Stimulated activated CD4-positive, alpha-beta T cell treated with anti-CD3 and anti-CD28 coated beads, TNF-alpha, amount 100 ng/mL, for 1 hour (primary cell): ENCODE results near the gene CARD18.

ENCODE experiments used
- DNase-seq, 3 donors: peaks; one replicate each; pipeline ENCODE4 v3.0.0-alpha.2; 2020; ENCODE audit warnings: low read depth in 3 of 3, low spot score in 1 of 3

CARD18 gene, protein sequence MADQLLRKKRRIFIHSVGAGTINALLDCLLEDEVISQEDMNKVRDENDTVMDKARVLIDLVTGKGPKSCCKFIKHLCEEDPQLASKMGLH

DNA sequence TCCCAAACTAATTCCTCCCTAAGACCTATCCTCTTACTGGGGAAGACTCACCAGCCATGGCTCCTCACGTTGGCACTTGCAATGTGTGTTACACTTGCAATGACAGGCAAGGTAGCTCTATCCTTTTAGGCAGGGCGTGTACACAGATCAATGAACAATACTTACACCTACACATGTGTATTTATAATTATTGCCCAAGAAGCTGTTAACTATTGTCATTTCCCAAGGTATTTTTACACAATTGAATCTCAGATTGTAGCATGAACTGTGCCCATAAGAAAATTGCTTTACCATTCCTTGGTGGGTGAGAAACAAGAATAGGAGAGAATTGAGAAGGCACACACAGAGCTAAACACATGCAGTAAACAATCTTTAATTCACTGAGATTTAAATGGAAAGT lies at the start of gene CARD18:
Gene CARD18, minus strand, starts transcription at position 101 of the 400 bp plus-strand sequence. Its CDS starts 43 bp downstream, at position 58.
- DNase-seq, result no peak

DNA sequence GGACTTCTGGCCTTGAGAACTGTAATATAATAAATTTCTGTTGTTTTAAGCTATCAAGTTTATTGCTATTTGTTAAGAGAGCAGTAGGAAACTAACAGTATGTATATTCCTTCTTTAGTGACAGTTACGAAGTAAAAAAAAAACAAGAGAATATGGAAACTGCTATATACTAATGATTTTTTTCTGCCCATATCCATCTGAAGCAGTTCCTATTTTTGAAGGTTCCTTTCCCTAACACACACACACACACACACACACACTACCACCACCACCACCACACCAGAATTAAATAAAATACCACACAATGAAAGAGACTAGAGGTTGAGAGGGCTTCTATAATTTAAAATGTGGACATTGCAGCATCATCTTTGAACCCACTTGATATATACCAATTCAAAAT lies 44.4 kb upstream of the CARD18 start:
- DNase-seq, result no peak

DNA sequence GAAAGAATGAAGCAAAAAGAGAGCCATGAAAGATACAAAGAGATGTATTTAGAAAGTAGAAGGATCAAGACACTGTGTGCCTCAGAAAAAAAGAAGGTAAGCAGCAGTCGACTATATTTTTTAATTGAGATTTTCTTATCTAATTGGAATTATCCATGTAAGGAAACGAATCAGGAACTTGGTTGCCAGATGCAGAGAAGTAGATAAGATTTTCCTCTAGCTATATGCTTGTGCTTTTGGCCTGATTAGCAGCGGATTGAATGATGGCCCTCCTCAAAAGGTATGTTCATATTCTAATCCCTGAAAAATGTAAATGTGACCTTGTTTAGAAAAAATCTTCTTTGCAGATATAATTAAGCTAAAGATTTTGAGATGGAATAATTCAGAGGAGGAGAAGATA lies 43.9 kb upstream of the CARD18 start:
- no peak for DNase-seq

DNA sequence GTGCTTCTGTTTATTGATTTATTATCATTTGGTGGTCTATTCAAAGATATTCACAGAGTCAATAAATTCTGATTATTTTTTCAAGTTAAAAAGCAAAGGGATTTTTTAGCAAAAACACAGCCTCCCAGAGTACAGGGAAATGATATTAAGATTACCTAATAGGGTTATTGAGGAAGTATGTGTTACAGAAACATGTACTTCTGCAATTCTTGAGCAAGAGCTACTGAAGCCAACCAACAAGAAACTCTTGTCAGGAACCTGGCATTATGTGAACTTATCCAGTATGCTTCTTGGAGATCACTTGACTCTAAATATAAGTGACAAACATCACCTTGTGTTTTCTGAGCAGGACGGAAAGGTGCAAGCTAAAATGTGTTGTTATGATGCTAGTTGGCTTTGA lies 42.0 kb upstream of the CARD18 start:
- DNase-seq, result no peak

DNA sequence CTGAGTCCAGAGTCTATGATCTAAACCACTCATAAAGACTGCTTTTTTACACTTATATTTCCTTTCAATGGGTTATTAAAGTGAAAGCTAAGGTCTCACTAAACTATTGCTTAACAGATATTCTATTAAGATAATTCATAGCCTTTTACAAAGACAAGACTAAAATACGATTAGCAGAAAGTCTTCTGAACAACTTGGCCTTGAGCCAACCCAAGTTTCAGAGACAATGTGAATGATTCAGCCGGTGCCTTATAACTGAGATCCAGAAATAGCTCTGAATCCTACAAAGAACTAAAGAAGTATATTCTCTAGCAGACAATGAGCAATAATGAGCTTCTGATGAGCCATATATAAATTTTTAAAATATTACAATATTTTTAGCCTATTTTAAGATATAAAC lies 41.5 kb upstream of the CARD18 start:
- DNase-seq, result no peak

DNA sequence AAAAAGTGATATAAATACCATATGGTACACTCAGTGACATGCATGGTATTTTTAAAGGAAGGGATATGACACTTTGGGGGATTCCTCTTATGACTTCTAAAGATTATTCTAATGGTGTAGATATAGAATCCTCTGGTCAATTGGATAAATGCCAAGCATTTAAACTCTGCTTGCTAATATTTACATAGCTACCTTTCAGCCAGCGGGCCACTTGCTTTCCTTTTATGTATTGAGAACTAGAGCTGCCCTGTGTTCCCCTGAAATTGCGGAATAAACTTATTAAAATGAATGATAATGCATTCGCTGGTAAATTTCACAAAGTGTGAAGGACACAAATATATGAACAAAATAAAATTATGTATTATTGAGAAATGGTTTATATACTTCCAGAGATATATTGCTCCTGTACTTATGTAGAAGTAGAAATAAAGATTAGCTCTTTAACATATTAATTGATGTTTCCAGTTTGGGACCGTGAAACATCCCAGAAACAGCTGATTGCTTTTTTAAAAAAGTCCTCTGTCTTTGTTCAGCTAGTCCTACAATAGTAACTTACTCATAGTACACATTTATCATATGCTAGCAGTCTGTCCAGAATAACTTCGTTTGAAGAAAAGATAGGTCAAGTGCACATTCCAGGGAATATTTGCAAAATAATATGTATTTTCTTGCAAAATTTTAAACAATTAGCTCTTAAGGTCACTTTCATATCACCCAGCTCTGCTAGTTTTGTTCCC lies 40.1 kb upstream of the CARD18 start:
- no peak for DNase-seq

DNA sequence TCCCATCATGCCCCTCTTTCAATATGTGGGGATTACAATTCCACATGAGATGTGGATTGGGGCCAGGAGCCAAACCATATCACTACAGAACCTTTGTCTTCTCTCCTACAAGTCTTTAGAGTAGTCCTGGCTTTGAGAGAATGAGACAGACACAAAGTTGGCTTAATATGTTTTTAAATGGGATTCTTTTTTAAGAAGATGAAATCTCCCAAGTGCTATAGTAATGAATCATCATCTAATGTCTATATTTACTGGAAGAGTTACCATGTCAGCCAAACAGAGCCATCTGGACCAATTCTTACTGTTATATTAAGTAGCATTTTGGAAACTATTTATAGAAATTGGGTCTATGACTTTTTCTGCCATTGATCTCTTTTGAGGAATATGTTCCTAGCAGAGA lies 38.1 kb upstream of the CARD18 start:
- no peak for DNase-seq

DNA sequence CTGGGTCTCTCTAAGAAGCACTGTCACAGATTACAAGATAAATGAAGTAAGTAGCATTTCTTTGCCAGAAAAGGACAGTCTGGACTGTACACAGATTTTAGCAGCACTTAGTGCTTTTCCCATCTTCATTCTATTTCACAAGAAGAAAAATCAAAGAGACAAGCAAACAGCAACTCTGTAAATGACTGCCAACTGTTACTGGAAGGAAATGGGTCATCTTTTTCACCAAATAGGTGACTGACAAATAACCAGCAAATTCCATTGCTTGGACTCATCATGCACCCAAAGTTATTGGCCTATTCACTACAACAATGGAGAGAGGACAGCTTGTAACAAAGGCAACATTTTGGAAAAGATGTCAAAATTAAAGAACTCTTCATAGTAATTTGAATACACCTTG lies 28.9 kb upstream of the CARD18 start:
- DNase-seq, result no peak

DNA sequence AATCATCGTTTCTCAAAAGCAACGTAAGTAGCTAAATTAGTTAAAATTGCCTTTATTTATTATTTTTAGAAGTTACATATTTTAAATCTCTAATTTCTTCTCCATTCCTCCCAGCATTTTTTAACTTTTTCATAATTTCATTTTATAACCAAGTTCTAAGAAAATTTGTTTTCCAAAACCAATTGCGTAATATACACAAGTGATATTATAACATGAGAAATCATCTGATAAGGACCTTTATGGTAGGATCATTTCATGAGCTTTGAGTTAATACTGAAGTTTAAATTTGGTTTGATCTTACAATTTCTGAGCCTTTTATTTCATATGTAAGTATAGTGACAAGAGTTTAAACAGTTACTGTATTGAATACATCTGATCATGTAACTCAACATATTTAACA lies 27.7 kb upstream of the CARD18 start:
- DNase-seq, result no peak

DNA sequence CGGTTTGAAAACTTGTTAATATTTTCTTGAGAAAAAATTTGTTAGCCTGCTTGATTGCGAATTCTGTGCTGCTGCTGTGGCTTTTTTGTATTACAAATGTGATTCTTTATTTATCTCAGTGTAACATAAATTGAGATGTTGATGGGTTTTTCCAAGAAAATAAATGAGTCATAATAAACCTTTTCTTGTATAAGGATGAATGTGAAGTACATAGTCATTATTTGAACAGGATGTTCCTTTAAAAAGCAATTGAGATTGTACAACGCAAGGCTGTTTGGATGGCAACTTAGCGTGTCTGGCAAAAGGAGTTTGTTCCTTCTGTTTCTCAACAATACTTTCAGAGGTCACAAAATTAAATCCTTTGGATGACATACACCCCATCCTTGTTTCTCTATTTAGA lies 24.6 kb upstream of the CARD18 start:
- DNase-seq, result no peak

DNA sequence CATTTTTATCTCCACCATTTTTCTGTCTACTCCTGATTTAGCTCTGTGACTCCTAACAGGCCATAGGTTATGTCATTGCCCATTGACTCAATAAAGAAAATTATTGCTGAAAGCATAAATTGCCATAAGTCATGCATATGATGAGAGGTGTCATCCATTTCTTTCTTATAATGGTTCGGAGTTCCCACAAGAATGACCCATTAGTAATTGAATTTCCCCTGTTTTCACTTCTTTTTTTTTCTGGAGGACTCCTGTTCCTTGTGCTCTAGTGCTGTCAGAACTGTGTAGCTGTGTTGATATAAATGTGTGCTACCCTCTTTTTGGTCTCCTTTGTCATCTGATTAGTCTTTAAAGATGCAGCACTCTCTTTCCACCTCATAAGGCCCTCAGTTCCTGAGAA lies 22.9 kb upstream of the CARD18 start:
- DNase-seq, result no peak

DNA sequence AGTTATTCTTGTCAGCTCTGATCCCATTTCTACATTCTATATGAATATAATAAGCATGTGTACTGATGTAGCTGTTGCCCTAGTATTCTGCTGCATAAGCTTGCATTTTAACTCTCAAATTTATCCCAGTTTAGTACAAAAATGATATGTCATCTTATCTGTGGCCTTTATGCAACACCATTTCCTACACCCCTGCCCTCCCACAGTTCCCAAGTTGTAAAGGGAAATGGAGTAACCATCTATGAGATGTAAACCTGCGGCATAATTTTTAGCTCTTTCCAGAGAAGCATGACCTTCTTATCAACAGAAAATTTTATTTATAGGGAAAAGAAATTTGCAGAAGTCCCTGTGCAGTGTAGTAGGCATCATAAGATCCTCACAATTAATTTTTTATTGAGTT lies 18.9 kb upstream of the CARD18 start:
- no peak for DNase-seq

DNA sequence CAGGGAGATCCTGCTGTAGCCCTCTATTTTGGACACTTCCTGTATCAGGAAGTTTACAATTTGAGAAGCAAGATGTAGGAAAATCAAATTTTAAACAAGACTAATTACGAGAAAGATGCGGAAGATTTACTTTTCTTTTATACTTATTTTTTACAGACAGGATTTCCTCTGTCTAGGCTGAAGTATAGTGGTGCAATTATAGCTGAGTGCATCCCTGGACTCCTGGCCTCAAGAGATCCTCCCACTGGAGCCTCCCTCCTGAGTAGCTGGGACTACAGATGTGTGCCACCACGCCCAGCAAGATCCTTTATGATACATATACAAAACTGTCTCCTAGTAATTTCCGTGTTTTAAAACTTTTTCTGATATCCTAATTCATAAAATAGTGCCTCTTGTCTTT lies 17.2 kb upstream of the CARD18 start:
- no peak for DNase-seq

DNA sequence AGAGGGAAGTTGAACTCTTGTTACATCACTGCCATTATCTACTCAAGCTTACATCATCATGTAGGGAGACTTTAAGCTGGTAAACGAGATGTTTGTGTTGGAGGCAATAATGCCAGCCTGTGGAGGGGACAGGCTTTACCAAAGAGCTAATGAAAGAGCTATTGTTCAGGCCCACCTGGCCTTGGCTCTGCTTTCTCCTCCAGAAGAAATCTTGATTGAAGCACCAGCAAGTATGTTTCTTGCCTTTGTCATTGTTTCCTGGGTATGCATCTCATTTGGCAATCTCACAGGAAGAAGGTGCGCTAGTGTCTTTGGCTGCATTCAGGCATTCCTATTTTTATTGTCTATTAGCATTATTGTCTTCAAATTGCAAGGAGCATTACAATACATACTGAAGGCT lies 16.7 kb upstream of the CARD18 start:
- DNase-seq, result no peak

DNA sequence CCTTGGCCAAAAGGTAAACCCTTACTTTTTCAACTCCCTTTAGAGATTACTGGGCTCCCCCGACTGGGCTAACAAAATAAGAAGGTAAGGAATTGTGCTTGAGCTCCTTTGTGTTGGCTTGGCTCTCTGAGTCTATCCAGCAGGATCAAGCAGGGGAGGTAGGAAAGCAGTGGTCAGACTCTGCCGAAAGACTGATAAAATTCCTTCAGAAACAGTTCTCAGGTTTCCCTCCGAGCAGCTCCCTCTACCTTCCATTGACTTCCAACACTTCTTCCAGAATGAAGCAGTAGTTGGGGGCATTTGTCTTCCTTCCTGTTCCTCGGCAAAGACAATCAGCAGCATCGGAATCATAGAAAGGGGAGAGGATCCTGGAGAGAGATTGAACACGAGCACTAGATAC lies 16.1 kb upstream of the CARD18 start:
- no peak for DNase-seq

DNA sequence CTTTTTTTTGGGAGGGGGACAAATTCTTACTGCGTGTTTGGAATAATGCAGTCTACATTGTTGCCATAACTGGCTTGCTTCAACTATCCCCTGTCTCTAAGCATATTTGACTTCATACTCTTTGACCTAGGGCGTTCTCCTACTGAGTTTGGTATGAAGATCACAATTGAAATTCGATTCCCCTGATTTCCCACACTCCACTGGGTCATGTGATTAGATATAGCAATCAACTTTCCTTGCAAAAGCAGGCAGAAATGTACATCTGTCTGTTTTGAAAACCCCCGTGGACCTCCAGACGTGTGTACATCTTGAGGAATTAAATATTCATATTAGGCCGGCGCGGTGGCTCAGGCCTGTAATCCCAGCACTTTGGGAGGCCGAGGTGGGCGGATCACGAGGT lies 13.8 kb upstream of the CARD18 start:
- DNase-seq, result no peak

DNA sequence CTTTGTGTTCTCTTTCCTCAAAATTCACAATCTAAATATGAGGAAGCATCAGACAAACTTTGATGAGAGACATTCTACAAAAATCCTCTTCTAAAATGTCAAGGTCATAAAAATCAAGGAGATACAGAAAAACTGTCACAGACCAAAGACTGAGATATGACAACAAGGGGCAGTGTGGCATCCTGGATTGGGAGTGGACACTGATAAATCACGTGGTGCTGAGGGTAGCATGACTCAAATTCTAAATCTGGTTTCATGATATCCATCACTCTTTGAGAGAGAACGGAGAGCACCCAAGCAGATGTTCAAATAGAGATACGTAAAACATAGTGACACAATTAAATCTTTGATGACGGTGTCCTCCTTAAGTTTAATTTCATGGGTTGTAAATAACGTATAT lies 13.0 kb upstream of the CARD18 start:
- DNase-seq, result no peak

DNA sequence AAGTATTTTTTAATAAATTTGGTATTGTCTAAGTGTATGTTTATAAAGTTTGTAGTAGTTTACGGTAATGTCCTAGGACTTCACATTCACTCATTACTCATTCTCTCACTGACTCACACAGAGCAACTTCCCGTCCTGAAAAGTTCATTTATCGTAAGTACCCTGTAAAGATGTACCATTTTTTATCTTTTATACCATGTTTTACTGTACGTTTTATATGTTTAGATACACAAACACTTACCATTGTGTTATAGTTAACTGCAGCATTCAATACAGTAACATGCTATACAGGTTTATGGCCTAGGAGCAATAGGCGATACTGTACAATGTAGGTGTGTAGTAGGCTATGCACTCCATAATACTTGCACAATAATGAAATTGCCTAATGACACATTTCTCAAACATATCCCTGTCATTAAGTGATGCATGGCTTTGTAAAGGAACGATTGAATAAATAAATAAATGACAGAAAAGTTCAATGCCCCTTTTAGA lies 12.5 kb upstream of the CARD18 start:
- no peak for DNase-seq

DNA sequence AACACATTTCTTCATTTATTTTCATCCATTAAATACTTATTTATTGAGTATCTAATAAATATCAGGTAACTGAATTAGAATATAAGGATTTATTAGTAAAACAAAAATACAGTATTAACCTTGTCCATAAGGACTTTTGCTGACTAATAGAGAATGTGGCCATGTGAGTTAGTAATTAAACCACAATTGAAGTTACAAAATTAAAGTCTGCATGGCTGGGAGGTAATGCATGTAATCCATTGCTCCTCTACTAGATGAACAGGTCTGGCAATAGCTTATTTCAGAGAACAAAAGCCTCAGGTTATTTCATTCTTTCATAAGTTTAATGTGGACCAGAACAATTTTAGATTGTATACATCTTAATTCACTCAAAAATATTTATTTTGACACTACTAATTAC lies 9.9 kb upstream of the CARD18 start:
- no peak for DNase-seq

DNA sequence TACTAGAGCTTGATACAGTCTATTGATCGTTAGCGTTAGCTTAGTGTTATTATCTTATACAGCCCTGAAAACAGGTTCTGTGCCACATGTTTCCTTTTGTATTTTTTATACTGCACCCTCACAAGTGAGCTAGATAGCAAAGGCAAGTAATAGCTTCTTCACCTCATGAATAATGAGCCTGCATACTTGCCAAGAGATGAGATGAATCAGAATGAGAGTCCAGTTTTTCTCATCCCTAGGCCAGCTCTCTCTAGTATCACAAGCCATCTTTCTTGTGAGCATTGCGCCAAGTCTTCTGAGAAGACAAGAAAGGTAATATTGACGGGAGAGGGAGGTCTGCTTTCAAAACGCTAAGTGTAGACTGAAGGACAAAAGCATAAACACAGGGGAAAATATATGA lies 8.7 kb upstream of the CARD18 start:
- DNase-seq, result no peak

DNA sequence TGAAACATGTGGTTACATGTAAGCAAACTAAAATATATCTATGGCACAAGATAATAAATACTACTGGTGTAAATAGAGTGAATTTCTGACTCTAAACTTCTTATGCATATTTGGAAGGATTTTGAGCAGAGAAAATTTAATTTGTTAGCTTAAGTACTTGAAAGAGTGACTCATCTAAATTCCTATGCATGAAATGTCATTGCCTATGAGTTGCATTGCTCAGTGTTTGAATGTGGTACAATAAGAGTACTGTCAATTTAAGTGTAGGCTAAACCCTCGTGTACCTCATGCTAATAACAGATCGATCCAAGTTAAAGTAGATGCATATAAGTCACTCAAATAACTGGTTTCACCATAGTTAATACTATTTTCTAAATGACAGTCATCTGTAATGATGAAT lies 5.3 kb upstream of the CARD18 start:
- no peak for DNase-seq

DNA sequence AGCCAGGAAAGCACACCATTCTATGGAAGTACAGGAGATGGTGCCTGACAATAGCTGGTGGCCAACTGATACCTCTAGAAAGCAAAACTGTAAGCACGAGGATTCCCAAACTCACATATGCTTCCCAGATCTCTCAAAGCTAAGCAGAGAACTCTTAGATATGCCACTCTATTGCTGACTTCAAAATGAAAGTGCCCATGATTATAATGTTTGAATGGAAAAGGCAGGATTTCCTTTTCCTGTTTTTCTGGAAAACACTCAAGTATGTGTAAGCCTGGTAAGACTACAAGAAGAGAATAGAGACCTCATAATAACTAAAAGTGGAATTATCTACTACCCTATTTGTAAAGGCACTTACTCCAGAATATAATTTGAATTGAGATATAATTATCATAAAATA lies 2.6 kb upstream of the CARD18 start:
- DNase-seq, result no peak

DNA sequence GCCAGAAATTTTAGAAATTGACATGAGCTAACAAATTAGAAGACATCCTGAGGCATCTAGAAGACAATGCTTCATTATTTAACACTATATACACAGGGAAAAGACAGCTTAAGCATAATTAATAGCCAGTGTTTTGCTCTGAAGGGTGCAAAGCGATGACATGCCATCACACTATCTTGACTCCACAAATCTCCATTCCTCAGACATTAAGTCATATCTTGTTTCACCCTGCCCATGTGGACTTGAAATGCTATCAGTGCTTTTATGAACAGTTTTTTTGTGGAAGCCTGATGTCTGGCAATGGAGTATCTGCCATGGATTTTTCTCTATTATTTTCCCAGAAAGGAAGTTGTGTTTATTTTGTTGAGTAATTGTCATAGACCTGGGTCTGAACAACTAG lies 2.3 kb downstream of the CARD18 start:
- DNase-seq, result no peak
